HG02973 (cell line): ENCODE results near the gene ZBTB22.

Source experiments
- ATAC-seq: cut with Tn5 transposase; IDR thresholded peaks from one replicate; pipeline ENCODE4 v1.9.1; 2021; ENCODE audit warnings: moderate library complexity; ENCODE audit not compliant: unreplicated experiment

Gene ZBTB22

GRCh38 chr6:33333666-33334065 is 16.1 kb upstream of the ZBTB22 start:
- no peak for ATAC-seq

- ATAC-seq, result no peak
These were observed 13.2 kb upstream of the ZBTB22 start for GRCh38 chr6:33330736-33331135.

DNA sequence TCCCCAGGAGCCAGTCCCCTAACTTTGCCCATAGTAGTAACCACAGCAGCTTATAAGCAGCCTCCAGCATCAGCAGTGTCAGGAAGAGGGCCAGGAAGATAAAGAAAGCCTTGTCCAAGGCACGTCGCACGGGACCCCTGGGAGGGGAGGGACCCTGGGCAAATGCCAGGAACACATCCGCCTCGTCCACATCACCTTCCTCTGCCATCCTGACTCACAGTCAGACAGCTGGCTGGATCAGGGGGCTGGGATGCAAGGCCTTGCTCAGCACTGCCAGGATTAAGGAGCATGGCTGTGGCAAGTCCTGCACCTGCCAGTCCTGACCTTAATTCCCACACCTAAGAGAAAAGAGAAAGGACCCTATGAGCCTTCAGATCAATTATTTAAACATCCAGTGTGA is 11.5 kb upstream of the ZBTB22 start:
- no peak for ATAC-seq

GRCh38 chr6:33324125-33324524 is 6.6 kb upstream of the ZBTB22 start:
- ATAC-seq, result no peak

DNA sequence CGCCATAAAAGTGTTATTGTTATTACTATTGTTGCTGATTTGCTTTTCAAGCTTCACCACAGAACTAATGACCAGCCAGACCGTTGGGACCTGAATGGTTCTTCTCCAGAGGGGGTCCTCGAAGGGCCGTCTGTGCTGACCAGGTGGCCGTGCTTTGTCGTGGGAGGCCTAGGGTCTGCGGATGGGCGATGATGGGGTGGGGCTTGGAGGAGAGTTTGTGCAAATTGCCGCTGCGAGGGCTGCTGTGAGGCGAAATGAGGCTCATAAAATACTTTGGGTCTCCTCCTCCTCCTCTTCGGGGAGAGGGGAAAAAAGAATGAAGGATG is 6.0 kb upstream of the ZBTB22 start:
- no peak for ATAC-seq

- ATAC-seq, result no peak
These were observed 3.7 kb upstream of the ZBTB22 start for GRCh38 chr6:33321227-33321626.

GRCh38 chr6:33320315-33321181 is 3.0 kb upstream of the ZBTB22 start:
- no peak for ATAC-seq

GRCh38 chr6:33319939-33320314 is 2.4 kb upstream of the ZBTB22 start:
- ATAC-seq, result no peak

DNA sequence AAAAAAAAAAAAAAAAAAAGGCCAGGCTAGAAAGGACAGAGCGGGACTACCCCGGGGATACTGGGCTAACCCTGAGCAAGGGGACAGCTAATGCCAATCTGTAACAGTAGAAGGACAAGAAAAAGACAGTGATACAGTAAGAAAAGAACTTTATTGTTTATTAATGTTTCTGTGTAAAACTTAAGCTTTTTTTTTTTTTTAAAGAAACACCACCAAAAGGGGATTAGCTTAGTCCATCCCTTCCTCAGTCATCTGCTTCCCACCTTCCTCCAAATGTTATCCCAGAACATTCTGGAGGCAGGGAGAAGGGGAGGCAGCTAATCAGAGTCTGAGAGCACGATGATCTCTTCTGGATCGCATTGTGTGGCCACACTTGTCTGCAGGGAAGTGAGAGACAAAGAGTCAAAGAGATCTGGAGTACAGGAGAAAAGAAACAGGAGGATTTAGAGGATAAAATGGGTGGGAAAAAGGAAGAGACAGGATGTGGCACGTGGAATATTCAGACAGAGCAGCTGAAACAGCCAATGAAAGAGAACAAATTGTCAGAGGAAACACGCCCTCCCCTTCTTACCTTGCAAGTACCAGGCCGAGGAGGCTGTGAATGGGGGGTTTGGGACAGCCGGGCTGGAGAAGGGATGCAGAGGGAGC is 1.0 kb upstream of the ZBTB22 start:
- ATAC-seq, result no peak

DNA sequence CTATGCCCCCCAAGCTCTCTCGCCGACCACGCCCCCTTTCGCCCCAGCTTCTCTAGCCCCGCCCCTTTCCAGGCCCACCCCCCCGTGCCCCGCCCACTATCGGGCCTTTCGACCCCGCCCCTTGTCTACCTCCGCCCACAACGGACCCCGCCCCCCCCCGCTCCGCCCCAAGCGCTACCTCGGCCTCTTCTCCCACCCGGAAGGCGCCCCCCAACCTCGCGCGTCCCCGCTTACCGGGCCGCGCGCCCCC is 200 bp downstream of the ZBTB22 start:
- no peak for ATAC-seq

DNA sequence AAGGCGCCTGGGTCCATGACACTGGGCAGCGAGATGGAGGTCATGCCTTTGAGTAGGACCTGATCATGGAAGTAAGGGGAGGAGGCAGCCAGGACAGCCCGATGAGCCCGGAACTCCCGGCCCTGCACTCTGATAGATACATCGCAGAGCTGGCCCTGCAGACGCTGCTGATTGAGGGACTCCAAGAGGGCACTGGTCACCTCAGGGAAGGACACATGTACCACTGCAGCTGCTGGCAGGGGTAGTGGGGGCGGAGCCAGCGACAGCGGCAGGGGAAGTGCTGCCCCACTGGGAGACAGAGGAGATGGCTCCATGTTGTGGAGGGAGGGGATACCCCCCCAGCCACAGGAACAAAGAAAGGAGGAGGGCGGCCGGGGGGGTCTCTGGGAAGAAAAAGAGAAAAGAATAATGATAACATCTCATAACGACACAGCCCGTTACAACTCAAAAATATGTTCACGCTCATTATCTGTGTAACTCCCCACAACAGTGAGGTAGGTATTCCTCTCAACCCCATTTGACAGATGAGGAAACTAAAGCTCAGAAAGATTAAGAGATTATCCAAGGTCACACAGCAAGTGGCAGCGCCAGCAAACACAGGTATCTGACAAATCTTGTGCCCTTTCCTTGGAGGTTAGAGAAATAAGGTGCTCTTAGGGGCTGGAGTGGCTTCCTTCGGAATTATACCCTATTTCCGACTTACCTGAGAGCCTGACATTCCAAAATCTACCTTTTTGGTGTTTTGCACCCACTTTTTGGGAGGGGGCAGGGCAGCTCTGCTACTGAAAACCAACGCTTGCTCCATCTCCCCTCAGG is 733 bp downstream of the ZBTB22 start:
- no peak for ATAC-seq

GRCh38 chr6:33315793-33316602 is 1.5 kb downstream of the ZBTB22 start:
- no peak for ATAC-seq

DNA sequence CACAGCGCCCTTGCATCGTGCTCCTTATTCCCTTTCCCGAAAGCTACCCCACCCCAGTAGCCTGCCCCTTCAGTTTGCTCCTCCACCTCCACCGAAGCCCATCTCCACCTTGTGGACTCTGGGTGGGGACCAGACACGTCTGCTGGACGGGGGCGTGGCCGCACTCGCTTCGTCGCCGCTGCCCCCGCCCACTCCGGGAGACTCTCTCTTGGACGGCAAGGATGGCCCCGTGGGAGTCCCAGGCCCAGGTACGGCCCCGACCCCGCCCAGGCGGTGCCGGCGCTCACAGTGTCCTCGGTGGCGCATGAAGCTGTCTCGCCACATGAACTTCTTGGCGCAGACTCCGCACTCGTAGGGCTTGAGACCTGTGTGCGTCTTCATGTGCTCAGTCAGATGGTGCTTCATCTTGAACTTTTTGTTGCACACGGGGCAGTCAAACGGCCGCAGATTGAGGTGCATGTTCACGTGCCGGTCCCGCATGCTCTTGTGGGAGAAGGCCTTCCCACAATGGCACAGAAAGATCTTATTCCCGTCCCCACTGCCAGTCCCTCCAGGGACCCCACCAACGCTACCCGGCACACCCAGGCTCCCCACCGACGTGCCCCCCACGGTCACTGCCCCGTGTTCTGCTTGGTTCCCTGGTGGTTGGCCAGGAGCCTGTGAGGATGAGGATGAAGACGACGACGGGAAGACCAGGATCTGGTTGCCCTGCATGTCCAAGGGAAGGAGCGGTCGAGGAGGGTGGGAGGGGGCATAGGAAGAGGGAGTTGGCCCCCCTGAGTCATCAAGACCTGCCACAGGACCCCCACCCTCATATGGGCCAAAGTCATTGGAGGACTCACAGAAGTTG is 2.4 kb downstream of the ZBTB22 start:
- ATAC-seq, result no peak

- ATAC-seq, result no peak
These were observed 3.0 kb downstream of the ZBTB22 start for GRCh38 chr6:33314515-33314942.

- ATAC-seq, result no peak
These were observed 3.6 kb downstream of the ZBTB22 start, which contains the start of gene TAPBP for GRCh38 chr6:33313709-33314514. TAPBP (minus strand) TSS chr6:33314078; CDS start chr6:33314041, 37 bp downstream.

DNA sequence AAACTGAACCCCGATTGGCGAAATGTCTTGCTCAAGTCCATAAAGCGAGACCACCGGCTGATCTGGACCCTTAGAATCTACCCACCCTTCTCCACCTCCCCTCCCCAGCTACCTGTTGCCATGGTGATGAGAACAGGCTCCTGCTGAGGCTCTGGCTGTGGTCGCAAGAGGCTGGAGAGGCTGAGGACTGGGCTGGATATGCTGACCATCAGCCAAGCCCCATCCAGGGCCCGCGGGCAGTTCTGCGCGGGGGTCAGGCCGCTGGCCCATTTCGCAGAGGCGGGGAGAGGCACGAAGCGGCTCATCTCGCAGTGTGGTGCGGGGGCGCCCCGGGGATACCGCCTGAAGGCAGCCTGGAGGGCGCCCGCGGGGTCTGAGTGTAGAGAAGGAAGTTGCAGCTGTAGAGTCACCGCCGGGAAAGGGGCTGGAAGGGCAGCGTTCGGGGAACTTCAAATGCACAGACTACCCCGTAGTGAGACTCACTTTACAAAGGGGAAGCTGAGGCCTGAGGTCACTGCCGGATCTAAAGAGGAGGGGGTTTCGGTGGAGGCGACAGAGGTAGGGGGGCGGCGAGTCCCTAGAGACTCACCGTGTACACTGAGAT is 4.3 kb downstream of the ZBTB22 start:
- no peak for ATAC-seq

DNA sequence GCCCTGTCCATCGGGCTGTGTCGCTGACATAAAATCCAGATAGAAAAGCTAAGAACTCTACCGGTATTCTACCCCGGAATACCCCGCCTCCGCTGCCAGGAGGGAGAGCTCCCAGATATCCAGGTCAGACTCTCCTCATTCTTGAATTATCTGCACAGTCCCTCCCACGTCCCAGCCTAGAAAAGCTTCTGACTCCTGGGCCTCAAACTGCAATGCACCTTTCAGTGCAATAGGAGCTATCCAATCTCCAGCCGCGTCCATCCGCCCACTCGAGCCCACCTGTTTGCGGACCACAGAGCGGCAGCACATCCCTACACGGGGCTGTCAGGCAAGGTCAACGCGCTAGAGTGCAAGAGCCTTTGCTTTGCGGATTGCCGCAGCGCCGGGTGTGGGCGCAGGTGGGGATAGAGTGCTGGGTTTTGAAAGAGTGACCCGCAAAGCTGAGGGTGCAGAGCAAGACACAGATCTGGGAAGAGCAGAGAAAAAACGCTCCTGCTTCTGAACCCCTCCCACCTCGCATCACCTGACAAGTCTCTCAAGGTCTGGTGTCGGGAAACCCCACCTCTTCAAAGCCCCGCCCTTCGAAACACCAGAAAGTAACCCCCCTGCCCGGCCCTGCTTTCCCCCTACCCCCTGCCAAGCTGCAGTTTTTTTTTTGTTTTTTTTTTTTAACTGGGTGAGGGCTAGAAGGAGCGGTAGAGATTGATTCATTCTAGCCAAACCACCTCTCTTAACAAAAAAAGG is 5.0 kb downstream of the ZBTB22 start:
- ATAC-seq, result peak; percentile 31

GRCh38 chr6:33306356-33306755 is 11.2 kb downstream of the ZBTB22 start:
- ATAC-seq, result no peak
